SK-N-SH (cell line): ENCODE measurements around the gene PMM2. TPM values are rescaled to one million over a fixed set of nuclear protein-coding genes. Genes with fewer than 3 reads are reported as not detected.

Experiments used
- CTCF ChIA-PET: fragments of 300-600, 350-600 bp; formaldehyde crosslinking; extraction: SDS; loops from one replicate; lab custom pipeline; 2021; lab: Yijun Ruan, JAX
- POLR2A ChIA-PET: fragments of 350-600 bp; sonication (Branson Sonifier 250); formaldehyde crosslinking; extraction: SDS; loops from one replicate; lab custom pipeline; 2020; ENCODE audit warnings: antibody characterized with exemption, inconsistent platforms; lab: Yijun Ruan, JAX
- DNase-seq: peaks from one replicate; pipeline ENCODE4 v3.0.0; 2012
- H2AFZ ChIP-seq: fragments of 200-600 bp; sonication (generic); 2 replicates; pipeline ENCODE4 v1.8.1; 2016; ENCODE audit warnings: antibody characterized with exemption, mild to moderate bottlenecking, low read depth
- H3F3A ChIP-seq: fragments of 200-600 bp; sonication (generic); replicated peaks from 2 replicates; pipeline ENCODE3; 2016; ENCODE audit warnings: antibody characterized with exemption, mild to moderate bottlenecking; ENCODE audit not compliant: insufficient read depth
- H3K27ac ChIP-seq, 2 experiments: fragments of 200-500 bp in 1 of 2; fragments of 200-600 bp in 1 of 2; sonication (Bioruptor generic) in 1 of 2; sonication (generic), shearing (Covaris generic) in 1 of 2; 2 replicates each; pipeline versions ENCODE4 v1.5.1 to v1.6.1; 2014 to 2016; ENCODE audit warnings: low read depth in 2 of 2, inconsistent platforms in 1 of 2, low read length in 1 of 2, mild to moderate bottlenecking in 1 of 2, mixed read lengths in 1 of 2
- H3K27me3 ChIP-seq: fragments of 200-600 bp; sonication (generic), shearing (Covaris generic); 2 replicates; pipeline ENCODE4 v1.6.1; 2016; ENCODE audit warnings: mixed run types; ENCODE audit not compliant: insufficient read depth
- H3K36me3 ChIP-seq, 2 experiments: fragments of 200-500 bp in 1 of 2; fragments of 200-600 bp in 1 of 2; sonication (Bioruptor generic) in 1 of 2; sonication (generic) in 1 of 2; replicated peaks in 1 of 2; 2 replicates each; pipeline versions ENCODE3 to v1.5.1; 2014 to 2016; ENCODE audit warnings: low read length in 1 of 2, mild to moderate bottlenecking in 1 of 2; ENCODE audit not compliant: insufficient read depth in 2 of 2, control insufficient read depth in 1 of 2
- H3K4me1 ChIP-seq, 2 experiments: fragments of 200-500 bp in 1 of 2; fragments of 200-600 bp in 1 of 2; sonication (Bioruptor generic) in 1 of 2; sonication (generic), shearing (Covaris generic) in 1 of 2; 2 replicates each; pipeline versions ENCODE4 v1.5.1 to v1.6.1; 2014 to 2016; ENCODE audit warnings: low read depth in 1 of 2, low read length in 1 of 2, mixed run types in 1 of 2; ENCODE audit not compliant: insufficient read depth in 2 of 2, control insufficient read depth in 1 of 2
- H3K4me2 ChIP-seq: fragments of 200-600 bp; sonication (generic), shearing (Covaris generic); 2 replicates; pipeline ENCODE4 v1.6.1; 2017; ENCODE audit warnings: mixed run types
- H3K4me3 ChIP-seq, 2 experiments: fragments of 200-500 bp in 1 of 2; fragments of 200-600 bp in 1 of 2; sonication (Bioruptor generic) in 1 of 2; sonication (generic), shearing (Covaris generic) in 1 of 2; 2 replicates each; pipeline versions ENCODE4 v1.5.1 to v1.8.1; 2014 to 2016; ENCODE audit warnings: low read depth in 2 of 2, inconsistent platforms in 1 of 2, low read length in 1 of 2, mild to moderate bottlenecking in 1 of 2, mixed read lengths in 1 of 2, moderate library complexity in 1 of 2
- H3K79me2 ChIP-seq: fragments of 200-600 bp; sonication (generic); 2 replicates; pipeline ENCODE4 v1.8.1; 2017; ENCODE audit warnings: mild to moderate bottlenecking; ENCODE audit not compliant: insufficient read depth
- H3K9ac ChIP-seq: fragments of 200-600 bp; sonication (generic); 2 replicates; pipeline ENCODE4 v1.6.1; 2017; ENCODE audit warnings: mixed run types
- H3K9me2 ChIP-seq: fragments of 200-600 bp; sonication (generic); 2 replicates; pipeline ENCODE4 v1.6.1; 2017; ENCODE audit warnings: mixed run types
- H3K9me3 ChIP-seq: fragments of 200-600 bp; sonication (generic); 2 replicates; pipeline ENCODE4 v1.6.1; 2017; ENCODE audit warnings: mixed run types, mild to moderate bottlenecking, moderate library complexity
- H4K20me1 ChIP-seq: fragments of 200-600 bp; sonication (generic); 2 replicates; pipeline ENCODE4 v1.6.1; 2017; ENCODE audit warnings: mild to moderate bottlenecking, mixed run types; ENCODE audit not compliant: insufficient read depth
- CHD2 ChIP-seq: fragments of 150-350 bp; IDR thresholded peaks from 2 replicates; pipeline ENCODE4 v1.6.1; 2018; ENCODE audit warnings: low read length; ENCODE audit not compliant: partially characterized antibody
- EZH2phosphoT487 ChIP-seq: fragments of 200-600 bp; sonication (generic); IDR thresholded peaks from 2 replicates; pipeline ENCODE4 v1.6.1; 2017; ENCODE audit warnings: low read depth, mixed run types, mild to moderate bottlenecking, antibody characterized with exemption, moderate library complexity, borderline replicate concordance
- FOXJ3 ChIP-seq: sonication (generic); formaldehyde crosslinking; IDR thresholded peaks from 2 replicates; pipeline ENCODE4 v1.5.1; 2020; ENCODE audit warnings: mild to moderate bottlenecking, missing genetic modification reagents
- GABPA ChIP-seq: IDR thresholded peaks from 2 replicates; pipeline ENCODE4 v1.4.0; 2012; ENCODE audit warnings: low read depth, mild to moderate bottlenecking
- GATA2 ChIP-seq: sonication (generic); formaldehyde crosslinking; IDR thresholded peaks from 2 replicates; pipeline ENCODE4 v1.5.0; 2020; ENCODE audit warnings: mild to moderate bottlenecking, missing genetic modification reagents
- JUND ChIP-seq: IDR thresholded peaks from 2 replicates; pipeline ENCODE4 v1.4.0; 2012
- MEF2A ChIP-seq: IDR thresholded peaks from 2 replicates; pipeline ENCODE4 v1.4.0; 2012; ENCODE audit warnings: low read depth, borderline replicate concordance
- NFIC ChIP-seq: IDR thresholded peaks from 2 replicates; pipeline ENCODE4 v1.4.0; 2012; ENCODE audit warnings: borderline replicate concordance
- RAD21 ChIP-seq: IDR thresholded peaks from 2 replicates; pipeline ENCODE4 v1.6.1; 2012; ENCODE audit warnings: mild to moderate bottlenecking, low read length
- SIN3A ChIP-seq: IDR thresholded peaks from 2 replicates; pipeline ENCODE4 v1.6.1; 2012; ENCODE audit warnings: low read depth, mild to moderate bottlenecking, low read length, moderate library complexity, borderline replicate concordance
- TCF12 ChIP-seq: IDR thresholded peaks from 2 replicates; pipeline ENCODE4 v1.4.0; 2012
- YY1 ChIP-seq: IDR thresholded peaks from 2 replicates; pipeline ENCODE4 v1.4.0; 2012; ENCODE audit warnings: low read depth, mild to moderate bottlenecking
- WGBS: methylation state at CpG from one replicate; pipeline ENCODE4 v1.1.6; 2017; ENCODE audit warnings: low lambda C conversion rate; 5-methylcytosine and 5-hydroxymethylcytosine counted together
- polyA plus RNA-seq, 3 experiments: library from polyadenylated mRNA; depleted of rRNA; stranded (reverse); fragments of >200 nt; gene quantifications; 2 replicates each; pipeline ENCODE4 v1.2.3, GENCODE V29; 2012
- TF ChIP-seq, protein P1 (sequence below): fragments of 200-600 bp; sonication (generic); IDR thresholded peaks from 2 replicates; pipeline ENCODE4 v1.6.1; 2017; ENCODE audit warnings: antibody characterized with exemption, mild to moderate bottlenecking, moderate library complexity
- TF ChIP-seq, protein P2 (sequence below): IDR thresholded peaks from 2 replicates; pipeline ENCODE4 v1.6.1; 2012; ENCODE audit warnings: mild to moderate bottlenecking, low read depth, low read length, moderate library complexity
- TF ChIP-seq, protein P3 (sequence below): fragments of 150-350 bp; IDR thresholded peaks from 2 replicates; pipeline ENCODE4 v1.6.1; 2017; ENCODE audit warnings: antibody characterized with exemption, low read length, low read depth, borderline replicate concordance
- TF ChIP-seq, protein P4 (sequence below): fragments of 150-350 bp; IDR thresholded peaks from 2 replicates; pipeline ENCODE4 v1.6.1; 2016; ENCODE audit warnings: mild to moderate bottlenecking, low read depth, low read length
- TF ChIP-seq, protein P5 (sequence below): IDR thresholded peaks from 2 replicates; pipeline ENCODE4 v1.4.0; 2012; ENCODE audit warnings: low read depth, borderline replicate concordance
- TF ChIP-seq, protein P6 (sequence below): IDR thresholded peaks from 2 replicates; pipeline ENCODE4 v1.4.0; 2012; ENCODE audit warnings: low read depth, borderline replicate concordance

Gene PMM2
- polyA plus RNA-seq, 1 of the 3 experiments (the other 2 are of a cell fraction) = 24.3 TPM

DNA sequence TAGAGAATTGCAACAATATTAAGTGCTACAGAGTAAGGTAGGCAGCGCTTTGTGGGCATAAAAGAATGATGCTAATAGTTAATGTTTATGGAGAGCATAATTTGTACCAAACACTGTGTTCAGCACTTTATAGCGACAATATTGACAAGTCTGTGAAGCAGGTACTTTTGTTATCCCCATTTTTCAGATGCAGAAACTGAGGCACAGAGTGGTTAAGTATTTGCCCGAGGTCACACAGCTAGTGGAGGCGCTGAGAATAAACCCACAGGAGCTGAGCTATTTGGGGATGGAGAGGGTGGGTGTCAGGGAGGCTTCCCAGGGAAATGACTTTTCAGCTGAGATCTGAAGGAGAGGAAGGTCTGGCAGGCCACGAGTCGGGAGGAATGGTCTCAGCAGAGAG is 39.6 kb upstream of the PMM2 start:
- ChIA-PET POLR2A (no interaction called here), CTCF (no interaction called here)
- no peaks in the 10 kb centered on the region for H3K79me2 ChIP-seq
- 65% methylated on average over 6 of the region's 6 CpGs for WGBS
- no peaks in the 10 kb centered on the region for H3K4me1 ChIP-seq
- no peak overlapping the region for H2AFZ ChIP-seq
- H3K27me3 ChIP-seq = no peaks in the 10 kb centered on the region
- no peaks in the 10 kb centered on the region for H4K20me1 ChIP-seq
- H3K9me3 ChIP-seq = no peaks in the 10 kb centered on the region
- H3K36me3 ChIP-seq = no peaks in the 10 kb centered on the region
- no peak for DNase-seq
- no peak overlapping the region for H3K4me3 ChIP-seq
- H3K27ac ChIP-seq = no peak overlapping the region
- no peaks in the 10 kb centered on the region for H3K9me2 ChIP-seq
- H3K9ac ChIP-seq = no peak overlapping the region
- H3F3A ChIP-seq = no peaks in the 10 kb centered on the region
- TF ChIP-seq JUND (no peak), GATA2 (no peak), CHD2 (no peak), SIN3A (no peak), YY1 (no peak), GABPA (no peak), MEF2A (no peak), RAD21 (no peak), TCF12 (no peak), EZH2phosphoT487 (no peak), NFIC (no peak), FOXJ3 (CRISPR knock-in tag) (no peak)
- TF ChIP-seq, protein P1, sequence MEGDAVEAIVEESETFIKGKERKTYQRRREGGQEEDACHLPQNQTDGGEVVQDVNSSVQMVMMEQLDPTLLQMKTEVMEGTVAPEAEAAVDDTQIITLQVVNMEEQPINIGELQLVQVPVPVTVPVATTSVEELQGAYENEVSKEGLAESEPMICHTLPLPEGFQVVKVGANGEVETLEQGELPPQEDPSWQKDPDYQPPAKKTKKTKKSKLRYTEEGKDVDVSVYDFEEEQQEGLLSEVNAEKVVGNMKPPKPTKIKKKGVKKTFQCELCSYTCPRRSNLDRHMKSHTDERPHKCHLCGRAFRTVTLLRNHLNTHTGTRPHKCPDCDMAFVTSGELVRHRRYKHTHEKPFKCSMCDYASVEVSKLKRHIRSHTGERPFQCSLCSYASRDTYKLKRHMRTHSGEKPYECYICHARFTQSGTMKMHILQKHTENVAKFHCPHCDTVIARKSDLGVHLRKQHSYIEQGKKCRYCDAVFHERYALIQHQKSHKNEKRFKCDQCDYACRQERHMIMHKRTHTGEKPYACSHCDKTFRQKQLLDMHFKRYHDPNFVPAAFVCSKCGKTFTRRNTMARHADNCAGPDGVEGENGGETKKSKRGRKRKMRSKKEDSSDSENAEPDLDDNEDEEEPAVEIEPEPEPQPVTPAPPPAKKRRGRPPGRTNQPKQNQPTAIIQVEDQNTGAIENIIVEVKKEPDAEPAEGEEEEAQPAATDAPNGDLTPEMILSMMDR = no peak
- TF ChIP-seq, protein P2, sequence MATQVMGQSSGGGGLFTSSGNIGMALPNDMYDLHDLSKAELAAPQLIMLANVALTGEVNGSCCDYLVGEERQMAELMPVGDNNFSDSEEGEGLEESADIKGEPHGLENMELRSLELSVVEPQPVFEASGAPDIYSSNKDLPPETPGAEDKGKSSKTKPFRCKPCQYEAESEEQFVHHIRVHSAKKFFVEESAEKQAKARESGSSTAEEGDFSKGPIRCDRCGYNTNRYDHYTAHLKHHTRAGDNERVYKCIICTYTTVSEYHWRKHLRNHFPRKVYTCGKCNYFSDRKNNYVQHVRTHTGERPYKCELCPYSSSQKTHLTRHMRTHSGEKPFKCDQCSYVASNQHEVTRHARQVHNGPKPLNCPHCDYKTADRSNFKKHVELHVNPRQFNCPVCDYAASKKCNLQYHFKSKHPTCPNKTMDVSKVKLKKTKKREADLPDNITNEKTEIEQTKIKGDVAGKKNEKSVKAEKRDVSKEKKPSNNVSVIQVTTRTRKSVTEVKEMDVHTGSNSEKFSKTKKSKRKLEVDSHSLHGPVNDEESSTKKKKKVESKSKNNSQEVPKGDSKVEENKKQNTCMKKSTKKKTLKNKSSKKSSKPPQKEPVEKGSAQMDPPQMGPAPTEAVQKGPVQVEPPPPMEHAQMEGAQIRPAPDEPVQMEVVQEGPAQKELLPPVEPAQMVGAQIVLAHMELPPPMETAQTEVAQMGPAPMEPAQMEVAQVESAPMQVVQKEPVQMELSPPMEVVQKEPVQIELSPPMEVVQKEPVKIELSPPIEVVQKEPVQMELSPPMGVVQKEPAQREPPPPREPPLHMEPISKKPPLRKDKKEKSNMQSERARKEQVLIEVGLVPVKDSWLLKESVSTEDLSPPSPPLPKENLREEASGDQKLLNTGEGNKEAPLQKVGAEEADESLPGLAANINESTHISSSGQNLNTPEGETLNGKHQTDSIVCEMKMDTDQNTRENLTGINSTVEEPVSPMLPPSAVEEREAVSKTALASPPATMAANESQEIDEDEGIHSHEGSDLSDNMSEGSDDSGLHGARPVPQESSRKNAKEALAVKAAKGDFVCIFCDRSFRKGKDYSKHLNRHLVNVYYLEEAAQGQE = no peak
- TF ChIP-seq, protein P3, sequence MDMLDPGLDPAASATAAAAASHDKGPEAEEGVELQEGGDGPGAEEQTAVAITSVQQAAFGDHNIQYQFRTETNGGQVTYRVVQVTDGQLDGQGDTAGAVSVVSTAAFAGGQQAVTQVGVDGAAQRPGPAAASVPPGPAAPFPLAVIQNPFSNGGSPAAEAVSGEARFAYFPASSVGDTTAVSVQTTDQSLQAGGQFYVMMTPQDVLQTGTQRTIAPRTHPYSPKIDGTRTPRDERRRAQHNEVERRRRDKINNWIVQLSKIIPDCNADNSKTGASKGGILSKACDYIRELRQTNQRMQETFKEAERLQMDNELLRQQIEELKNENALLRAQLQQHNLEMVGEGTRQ = no peak
- TF ChIP-seq, protein P4, sequence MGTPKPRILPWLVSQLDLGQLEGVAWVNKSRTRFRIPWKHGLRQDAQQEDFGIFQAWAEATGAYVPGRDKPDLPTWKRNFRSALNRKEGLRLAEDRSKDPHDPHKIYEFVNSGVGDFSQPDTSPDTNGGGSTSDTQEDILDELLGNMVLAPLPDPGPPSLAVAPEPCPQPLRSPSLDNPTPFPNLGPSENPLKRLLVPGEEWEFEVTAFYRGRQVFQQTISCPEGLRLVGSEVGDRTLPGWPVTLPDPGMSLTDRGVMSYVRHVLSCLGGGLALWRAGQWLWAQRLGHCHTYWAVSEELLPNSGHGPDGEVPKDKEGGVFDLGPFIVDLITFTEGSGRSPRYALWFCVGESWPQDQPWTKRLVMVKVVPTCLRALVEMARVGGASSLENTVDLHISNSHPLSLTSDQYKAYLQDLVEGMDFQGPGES = no peak
- TF ChIP-seq, protein P5, sequence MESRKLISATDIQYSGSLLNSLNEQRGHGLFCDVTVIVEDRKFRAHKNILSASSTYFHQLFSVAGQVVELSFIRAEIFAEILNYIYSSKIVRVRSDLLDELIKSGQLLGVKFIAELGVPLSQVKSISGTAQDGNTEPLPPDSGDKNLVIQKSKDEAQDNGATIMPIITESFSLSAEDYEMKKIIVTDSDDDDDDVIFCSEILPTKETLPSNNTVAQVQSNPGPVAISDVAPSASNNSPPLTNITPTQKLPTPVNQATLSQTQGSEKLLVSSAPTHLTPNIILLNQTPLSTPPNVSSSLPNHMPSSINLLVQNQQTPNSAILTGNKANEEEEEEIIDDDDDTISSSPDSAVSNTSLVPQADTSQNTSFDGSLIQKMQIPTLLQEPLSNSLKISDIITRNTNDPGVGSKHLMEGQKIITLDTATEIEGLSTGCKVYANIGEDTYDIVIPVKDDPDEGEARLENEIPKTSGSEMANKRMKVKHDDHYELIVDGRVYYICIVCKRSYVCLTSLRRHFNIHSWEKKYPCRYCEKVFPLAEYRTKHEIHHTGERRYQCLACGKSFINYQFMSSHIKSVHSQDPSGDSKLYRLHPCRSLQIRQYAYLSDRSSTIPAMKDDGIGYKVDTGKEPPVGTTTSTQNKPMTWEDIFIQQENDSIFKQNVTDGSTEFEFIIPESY = no peak
- TF ChIP-seq, protein P6, sequence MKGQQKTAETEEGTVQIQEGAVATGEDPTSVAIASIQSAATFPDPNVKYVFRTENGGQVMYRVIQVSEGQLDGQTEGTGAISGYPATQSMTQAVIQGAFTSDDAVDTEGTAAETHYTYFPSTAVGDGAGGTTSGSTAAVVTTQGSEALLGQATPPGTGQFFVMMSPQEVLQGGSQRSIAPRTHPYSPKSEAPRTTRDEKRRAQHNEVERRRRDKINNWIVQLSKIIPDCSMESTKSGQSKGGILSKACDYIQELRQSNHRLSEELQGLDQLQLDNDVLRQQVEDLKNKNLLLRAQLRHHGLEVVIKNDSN = no peak
- H3K4me2 ChIP-seq = no peak overlapping the region
